Right ventricle myocardium inferior (tissue), 1 donor: ENCODE measurements around the gene SLIT3. TPM values are rescaled to one million over a fixed set of nuclear protein-coding genes. Genes with fewer than 3 reads are reported as not detected.

Experiments
- ATAC-seq: fragments of 200-7000 bp; cut with Tn5 transposase; one replicate; pipeline ENCODE4 v1.9.1; 2020; ENCODE audit warnings: mild to moderate bottlenecking, moderate library complexity
- DNase-seq: peaks from one replicate; pipeline ENCODE4 v3.0.0; 2021; ENCODE audit errors: missing footprints
- intact Hi-C: fragments of 100-400 bp; cut with DNase I; formaldehyde crosslinking; loops from one replicate; pipeline ENCODE4 v1.11.0; 2022
- total RNA-seq: library from RNA; stranded (reverse); fragmentation: NEBNext Ultra II Directional; extraction: Animal tissue kit (Norgen Biotek cat#: 25700); gene quantifications from one replicate; pipeline ENCODE4 v1.2.1, GENCODE V29; 2021
- donor health status: DM: no; HTN: yes; CAD: no; lungs with severe emphysema.

SLIT3 gene
- total RNA-seq, 1 donor from 2014 or later = 12.4 TPM

- ATAC-seq (no peak), DNase-seq (no peak)
- intact Hi-C loops = no loop called here
Measured at GRCh38 chr5:169279125-169279524, 21.8 kb downstream of the SLIT3 start.

- intact Hi-C loops = no loop called here
- ATAC-seq = no peak
Measured at GRCh38 chr5:169273881-169274280, 27.1 kb downstream of the SLIT3 start.

GRCh38 chr5:169273451-169273850 lies 27.5 kb downstream of the SLIT3 start:
- ATAC-seq (no peak), DNase-seq (no peak)
- intact Hi-C loops = no loop called here

More at GRCh38 chr5:169273881-169274280, 27.1 kb downstream of the SLIT3 start:
- no peak for DNase-seq

GRCh38 chr5:169272731-169273427 lies 28.1 kb downstream of the SLIT3 start:
- DNase-seq (no peak), ATAC-seq (no peak)
- intact Hi-C loops = no loop called here

- DNase-seq (no peak), ATAC-seq (no peak)
- intact Hi-C loops = no loop called here
Measured at GRCh38 chr5:169272111-169272510, 28.8 kb downstream of the SLIT3 start.

GRCh38 chr5:169270827-169271226 lies 30.1 kb downstream of the SLIT3 start:
- no peak for DNase-seq
- ATAC-seq = no peak
- intact Hi-C loops = no loop called here

- intact Hi-C loops = no loop called here
- no peak for ATAC-seq
Measured at GRCh38 chr5:169268019-169268418, 32.9 kb downstream of the SLIT3 start.

GRCh38 chr5:169265888-169266287 lies 35.1 kb downstream of the SLIT3 start:
- no peak for ATAC-seq
- intact Hi-C loops = no loop called here

More at GRCh38 chr5:169268019-169268418, 32.9 kb downstream of the SLIT3 start:
- DNase-seq = no peak

GRCh38 chr5:169263591-169263990 lies 37.3 kb downstream of the SLIT3 start:
- intact Hi-C loops = no loop called here
- DNase-seq (no peak), ATAC-seq (no peak)

More at GRCh38 chr5:169265888-169266287, 35.1 kb downstream of the SLIT3 start:
- no peak for DNase-seq

GRCh38 chr5:169260896-169261569 lies 39.9 kb downstream of the SLIT3 start:
- intact Hi-C loops = no loop called here
- DNase-seq = no peak
- ATAC-seq = no peak

- intact Hi-C loops = no loop called here
- ATAC-seq = no peak
- DNase-seq = no peak
Measured at GRCh38 chr5:169258372-169259000, 42.5 kb downstream of the SLIT3 start.

GRCh38 chr5:169256191-169256590 lies 44.7 kb downstream of the SLIT3 start:
- intact Hi-C loops = no loop called here
- ATAC-seq (no peak), DNase-seq (no peak)

GRCh38 chr5:169253071-169253470 lies 47.9 kb downstream of the SLIT3 start:
- no peak for ATAC-seq
- no peak for DNase-seq
- intact Hi-C loops = no loop called here

- DNase-seq (no peak), ATAC-seq (no peak)
- intact Hi-C loops = no loop called here
Measured at GRCh38 chr5:169251333-169252084, 49.4 kb downstream of the SLIT3 start.

GRCh38 chr5:169250887-169251286 lies 50.1 kb downstream of the SLIT3 start:
- no peak for DNase-seq
- intact Hi-C loops = no loop called here
- ATAC-seq = no peak

GRCh38 chr5:169248996-169249395 lies 51.9 kb downstream of the SLIT3 start:
- no peak for DNase-seq
- intact Hi-C loops = no loop called here
- no peak for ATAC-seq

GRCh38 chr5:169248550-169248949 lies 52.4 kb downstream of the SLIT3 start:
- DNase-seq (no peak), ATAC-seq (peak; percentile 45)
- intact Hi-C loops = no loop called here

- intact Hi-C loops = no loop called here
- DNase-seq (no peak), ATAC-seq (no peak)
Measured at GRCh38 chr5:169244812-169245211, 56.1 kb downstream of the SLIT3 start.

- DNase-seq = no peak
- ATAC-seq = no peak
- intact Hi-C loops = no loop called here
Measured at GRCh38 chr5:169243651-169244422, 57.1 kb downstream of the SLIT3 start.
